Measurements from ENCODE around the gene KEL.
"Not testable (repeated sequence)": the region's sequence is repeated elsewhere in the genome, so short reads cannot be mapped to it uniquely, and the experiment has no call there.

KEL gene

DNA sequence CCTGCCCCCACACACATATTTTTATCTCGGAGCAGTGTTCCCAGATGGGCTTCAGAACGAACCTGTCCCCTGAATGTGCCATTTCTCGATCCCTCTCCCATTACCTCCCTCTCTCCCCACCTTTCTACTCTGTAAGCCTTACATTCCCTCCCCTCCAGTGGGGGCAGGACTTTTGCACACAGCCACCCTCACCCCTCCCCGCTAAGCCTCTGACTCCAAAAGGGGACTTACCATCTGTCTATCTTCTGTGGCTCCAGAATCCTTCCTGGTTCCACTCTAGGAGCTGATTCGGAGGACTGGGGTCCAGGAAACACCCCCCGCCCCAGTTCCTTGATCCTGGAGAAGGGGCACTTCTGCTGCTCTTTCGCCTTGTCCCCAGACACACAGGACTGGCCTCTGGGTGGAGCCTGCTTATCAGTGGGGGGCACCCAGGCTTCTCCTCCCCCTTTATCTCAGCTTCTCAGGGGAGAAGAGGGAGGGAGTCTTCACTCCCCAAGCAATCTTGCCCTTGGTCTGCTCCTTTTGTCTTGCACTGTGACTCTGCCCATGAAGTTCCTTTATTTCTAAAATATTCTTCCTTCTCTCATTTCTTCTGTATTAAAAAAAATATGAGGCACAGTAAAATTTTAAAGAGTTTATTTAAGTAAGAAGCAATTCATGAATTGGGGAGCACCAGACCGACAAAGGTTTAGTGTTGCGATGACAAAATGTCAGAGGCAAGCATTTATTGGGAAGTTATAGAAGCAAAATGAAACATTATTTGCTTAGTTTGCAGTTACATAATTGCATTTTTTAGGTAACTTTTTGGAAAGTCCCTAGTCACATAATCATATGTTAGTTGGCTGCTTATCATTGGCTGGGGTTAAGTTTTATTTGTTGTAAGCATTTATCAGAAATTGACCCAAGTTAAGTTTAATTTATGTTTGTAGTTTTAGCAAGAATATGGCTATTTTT is at the start of gene KEL:
Gene KEL, minus strand, starts transcription at position 391 of the 954 bp plus-strand sequence. Its CDS starts 157 bp downstream, at position 234.
- no peak for DNase-seq

- DNase-seq = peak; percentile 46
Measured at GRCh38 chr7:143008007-143008901, 46.1 kb upstream of the KEL start.

- no peak for DNase-seq
Measured at GRCh38 chr7:143005632-143006260, 43.6 kb upstream of the KEL start.

DNA sequence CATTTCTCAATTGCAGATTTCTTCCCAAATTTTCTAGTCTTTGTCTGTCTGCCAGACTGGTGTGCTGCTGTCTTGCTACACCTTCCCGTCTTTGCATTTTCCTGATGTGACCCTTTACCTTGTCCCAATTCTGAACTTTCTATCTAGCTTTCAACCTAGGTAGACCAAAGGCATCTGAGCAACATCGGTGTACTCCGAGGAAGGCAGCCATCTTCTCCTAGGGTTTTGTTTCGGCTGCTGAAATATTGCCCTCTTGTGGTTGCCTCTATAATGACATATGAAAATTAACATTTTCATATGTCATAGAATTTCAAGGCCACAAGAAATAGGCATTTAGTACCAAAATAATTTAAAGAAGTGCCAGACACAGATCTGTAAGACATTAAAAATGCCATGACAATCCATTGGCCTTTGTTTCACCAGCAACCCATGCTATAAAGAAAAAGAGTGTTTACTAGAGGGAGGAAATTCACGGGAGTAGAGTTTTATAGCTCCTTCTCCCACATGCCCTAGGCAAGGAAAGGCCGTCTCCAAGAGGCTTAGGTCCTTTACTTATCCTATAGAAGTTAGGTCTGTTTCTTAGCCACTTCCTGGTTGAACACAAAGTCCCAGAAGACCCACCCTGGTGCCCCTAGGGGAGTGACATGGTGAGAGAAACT is 41.4 kb upstream of the KEL start:
- DNase-seq = peak; percentile 13

GRCh38 chr7:143002898-143003297 is 40.7 kb upstream of the KEL start:
- DNase-seq = no peak

- no peak for DNase-seq
Measured at GRCh38 chr7:143002106-143002505, 39.9 kb upstream of the KEL start.

GRCh38 chr7:143000648-143001047 is 38.5 kb upstream of the KEL start:
- DNase-seq = no peak

- no peak for DNase-seq
Measured at GRCh38 chr7:142999793-143000192, 37.6 kb upstream of the KEL start.

DNA sequence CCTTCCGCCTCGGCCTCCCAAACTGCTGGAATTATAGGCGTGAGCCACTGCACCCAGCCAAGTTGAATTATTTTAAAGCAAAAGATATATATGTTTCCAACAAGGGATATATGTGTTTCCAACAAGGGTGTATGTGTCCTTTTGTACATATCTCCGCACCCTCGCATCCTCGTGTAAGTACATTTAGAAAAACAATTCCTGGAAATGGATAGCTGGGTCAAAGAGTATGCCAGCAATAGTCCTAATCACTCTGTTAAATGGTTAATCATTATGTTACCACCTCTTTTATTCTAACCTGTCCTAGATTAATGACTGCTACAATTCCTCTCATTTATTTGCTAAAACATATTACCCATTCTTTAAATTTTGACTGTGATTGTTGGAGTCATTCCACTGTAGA is 36.8 kb upstream of the KEL start:
- DNase-seq = no peak

DNA sequence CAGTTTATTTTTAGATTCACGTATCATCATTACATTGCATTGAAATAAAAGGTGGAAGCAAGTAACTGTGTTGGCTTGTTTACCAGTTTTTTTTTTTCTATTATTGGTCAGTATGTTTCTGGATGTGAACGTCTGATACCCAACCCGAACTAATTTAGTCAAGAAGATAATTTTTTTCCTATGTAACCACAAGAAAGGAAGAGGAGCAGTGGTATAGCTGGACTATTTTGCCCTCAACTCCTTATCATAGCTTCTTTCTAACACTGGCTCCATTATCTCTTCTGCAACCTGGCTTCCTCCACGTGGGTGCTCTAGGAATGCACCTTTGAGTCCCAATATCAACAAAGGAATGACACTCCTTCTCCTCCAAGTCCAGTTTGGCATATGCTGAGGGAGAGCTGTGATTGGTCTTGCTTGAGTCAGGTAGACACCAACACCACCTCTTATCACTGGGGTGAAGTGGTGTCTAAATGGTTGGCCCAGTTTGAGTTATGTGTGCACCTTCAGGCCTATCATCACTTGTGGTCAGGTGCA is 35.4 kb upstream of the KEL start:
- no peak for DNase-seq

GRCh38 chr7:142992427-142992826 is 30.3 kb upstream of the KEL start:
- no peak for DNase-seq

DNA sequence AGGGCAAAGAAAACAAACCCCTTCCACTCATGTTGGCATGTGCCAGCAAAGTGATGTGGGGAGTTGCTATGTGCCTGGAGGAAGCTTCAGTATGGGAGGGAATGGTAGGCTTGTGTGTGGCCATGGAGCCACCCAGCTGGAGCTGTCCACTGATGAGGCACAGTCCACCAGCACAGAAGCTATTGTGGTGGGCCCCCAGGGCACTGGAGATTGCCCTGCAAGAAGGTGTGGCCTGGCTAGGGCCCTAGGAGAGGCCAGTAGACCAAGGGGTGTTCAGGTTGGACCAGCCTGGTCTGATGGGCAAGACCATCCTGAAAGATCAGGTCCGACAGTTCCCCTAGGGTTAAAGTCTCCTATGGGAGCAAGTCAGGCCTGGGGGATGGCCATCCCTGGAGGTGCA is 22.1 kb upstream of the KEL start:
- no peak for DNase-seq

DNA sequence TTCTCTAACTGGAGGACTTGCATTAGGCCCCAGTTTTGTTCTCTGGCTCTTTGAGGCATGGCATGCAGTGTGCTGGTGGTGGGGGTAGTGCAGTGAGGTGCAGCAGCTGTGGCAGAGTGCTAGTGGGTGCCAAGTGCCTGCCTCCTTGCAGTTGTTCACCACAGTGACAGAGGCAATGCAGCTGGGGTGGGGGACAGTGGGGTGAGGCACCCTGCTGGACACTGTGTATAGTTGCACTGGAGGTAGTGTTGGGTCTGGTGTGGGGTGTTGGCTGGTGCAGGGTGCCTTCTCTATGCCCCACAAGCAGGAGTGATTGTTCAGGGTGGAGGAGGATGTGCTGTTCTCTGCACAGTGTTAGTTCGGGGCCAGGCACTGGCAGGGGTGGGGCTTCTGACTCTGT is 21.7 kb upstream of the KEL start:
- DNase-seq = no peak

GRCh38 chr7:142978402-142978801 is 16.2 kb upstream of the KEL start:
- not testable (repeated sequence) for DNase-seq

DNA sequence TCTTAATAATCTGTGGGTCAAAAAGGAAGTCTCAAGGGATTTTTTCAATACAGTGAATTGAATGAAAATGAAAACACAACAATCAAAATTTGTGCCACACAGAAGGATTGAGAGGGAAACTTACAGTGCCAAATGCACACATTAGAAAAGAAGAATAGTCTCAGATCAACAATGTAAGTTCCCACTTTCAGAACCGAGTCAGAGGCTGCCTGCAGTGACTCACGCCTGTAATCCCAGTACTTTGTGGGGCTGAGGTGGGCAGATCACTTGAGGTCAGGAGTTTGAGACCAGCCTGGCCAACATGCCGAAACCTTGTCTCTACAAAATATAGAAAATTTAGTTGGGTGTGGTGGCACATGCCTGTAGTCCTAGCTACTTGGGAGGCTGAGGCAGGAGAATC is 12.5 kb upstream of the KEL start:
- no peak for DNase-seq

DNA sequence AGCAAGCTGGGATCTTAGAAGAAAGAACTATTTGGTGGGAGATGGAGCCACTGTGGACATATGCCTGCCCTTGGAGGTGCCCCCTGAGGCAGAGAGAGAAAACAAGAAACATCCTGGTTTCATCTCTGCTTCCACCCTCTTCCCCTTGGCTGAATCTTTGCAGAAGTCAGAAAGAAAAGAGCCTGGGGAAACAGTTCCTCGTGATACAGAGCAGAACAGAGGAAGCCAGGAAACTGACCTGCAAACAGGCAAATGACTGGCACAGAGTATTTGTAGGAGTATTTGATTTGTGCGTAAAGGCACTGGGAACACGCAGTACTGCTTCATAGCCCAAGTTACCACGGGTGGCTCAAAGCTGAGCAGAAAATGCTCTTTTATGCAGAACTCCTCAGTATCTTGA is 7.0 kb upstream of the KEL start:
- no peak for DNase-seq

GRCh38 chr7:142968229-142968628 is 6.1 kb upstream of the KEL start:
- DNase-seq = no peak

DNA sequence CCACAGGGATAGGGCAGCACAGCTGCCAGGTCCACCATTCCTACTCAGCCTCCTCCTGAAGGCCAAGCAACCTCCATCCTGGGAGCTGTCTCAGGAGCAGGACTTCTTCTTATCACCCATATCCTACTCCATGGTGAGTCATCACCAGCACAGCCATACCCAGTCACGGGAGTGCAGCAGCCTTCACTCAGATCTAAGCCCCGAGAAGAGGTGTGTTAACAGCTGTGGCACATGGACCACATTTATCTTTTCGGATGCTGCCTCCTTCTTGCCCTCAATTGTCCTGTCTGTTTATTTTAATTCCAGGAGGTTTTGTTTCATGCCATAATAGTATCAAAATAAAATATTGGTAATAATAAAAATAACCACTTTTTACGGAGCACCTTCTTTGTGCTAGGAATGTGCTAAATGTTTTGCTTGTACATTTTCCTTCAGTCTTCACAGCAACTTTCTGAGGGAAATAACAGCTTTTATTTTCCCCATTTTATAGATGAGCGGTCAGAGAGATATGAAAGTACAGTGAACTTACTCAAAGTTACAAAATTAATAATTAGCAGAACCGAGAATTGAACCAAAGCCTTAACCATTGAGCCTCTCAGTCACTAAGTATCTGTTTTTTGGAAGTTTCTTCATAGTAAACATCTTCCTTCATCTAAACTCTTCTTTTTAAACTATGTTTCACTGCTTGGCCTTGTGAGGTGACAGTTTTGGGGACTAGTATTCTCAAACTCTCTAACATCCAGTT is 2.5 kb upstream of the KEL start:
- DNase-seq = no peak

GRCh38 chr7:142963993-142964392 is 1.8 kb upstream of the KEL start:
- no peak for DNase-seq

GRCh38 chr7:142962991-142963390 is 828 bp upstream of the KEL start:
- no peak for DNase-seq

DNA sequence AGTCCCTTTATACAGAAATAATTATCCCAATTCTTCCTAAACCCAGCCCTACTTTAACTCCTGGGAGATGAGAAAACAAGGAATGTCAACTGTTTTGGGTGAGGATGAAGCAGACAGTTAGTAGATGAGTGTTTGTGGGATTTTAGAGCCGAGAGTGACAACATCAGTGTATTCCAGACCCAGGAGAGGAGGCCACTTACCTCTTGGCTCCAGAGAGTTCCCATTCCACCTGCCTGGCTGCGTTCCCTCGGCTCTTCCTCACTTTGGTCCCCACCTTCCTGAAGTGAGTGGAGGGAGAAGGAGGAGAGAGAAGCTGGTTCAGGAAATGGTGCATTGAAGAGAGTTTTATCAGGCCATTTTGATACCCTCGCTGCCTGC is 579 bp downstream of the KEL start:
- DNase-seq = no peak

Data from NCI-H774 (cell line).